ENCODE measurements around the gene MAGI2. TPM values are rescaled to one million over a fixed set of nuclear protein-coding genes. Genes with fewer than 3 reads are reported as not detected.

Gene MAGI2
- total RNA-seq, 4 donors from 2014 or later, result 7.8 to 44.7 (median 21.1) TPM

- Histone ChIP-seq H3K4me1 (no peaks in the 10 kb centered on the region), H3K27me3 (no peaks in the 10 kb centered on the region), H3K9me3 (no peaks in the 10 kb centered on the region), H3K4me3 (no peak overlapping the region), H3K36me3 (no peaks in the 10 kb centered on the region), H3K27ac (no peak overlapping the region)
- TF ChIP-seq POLR2A (IDR thresholded peaks at IDR 0.05) (no peak), CTCF (IDR thresholded peaks at IDR 0.05) (no peak), POLR2AphosphoS5 (IDR thresholded peaks at IDR 0.05) (no peak), EP300 (IDR thresholded peaks at IDR 0.05) (no peak)
- ATAC-seq, result no peak
These were observed 1381.3 kb downstream of the MAGI2 start for GRCh38 chr7:78072201-78072590.

- 84 to 95% methylated on average over 9 to 10 of the region's 13 CpGs for WGBS, 2 donors (ENCODE audit: low coverage in 1 of 2)
These were observed 1381.8 kb downstream of the MAGI2 start for GRCh38 chr7:78071491-78072200.

GRCh38 chr7:78066599-78066998 is 1386.9 kb downstream of the MAGI2 start:
- no peaks in the 10 kb centered on the region for H3K9me3 ChIP-seq
- no peaks in the 10 kb centered on the region for H3K4me1 ChIP-seq
- H3K36me3 ChIP-seq, result no peaks in the 10 kb centered on the region
- TF ChIP-seq POLR2A (IDR thresholded peaks at IDR 0.05), result no peak
- no peak for TF ChIP-seq CTCF (IDR thresholded peaks at IDR 0.05)
- TF ChIP-seq EP300 (IDR thresholded peaks at IDR 0.05), result no peak
- TF ChIP-seq POLR2AphosphoS5 (IDR thresholded peaks at IDR 0.05), result no peak
- no peak overlapping the region for H3K4me3 ChIP-seq
- 88 to 90% methylated on average over 4 of the region's 4 CpGs for WGBS, 2 donors (ENCODE audit: low coverage in 1 of 2)
- no peak overlapping the region for H3K27ac ChIP-seq
- ATAC-seq, result no peak
- H3K27me3 ChIP-seq, result no peaks in the 10 kb centered on the region

More at GRCh38 chr7:78071491-78072200, 1381.8 kb downstream of the MAGI2 start:
- no peaks in the 10 kb centered on the region for H3K4me1 ChIP-seq
- no peak overlapping the region for H3K4me3 ChIP-seq
- H3K27me3 ChIP-seq, result no peaks in the 10 kb centered on the region
- no peak for ATAC-seq
- no peaks in the 10 kb centered on the region for H3K9me3 ChIP-seq
- H3K27ac ChIP-seq, result no peak overlapping the region
- H3K36me3 ChIP-seq, result no peaks in the 10 kb centered on the region
- TF ChIP-seq POLR2A (IDR thresholded peaks at IDR 0.05) (no peak), POLR2AphosphoS5 (IDR thresholded peaks at IDR 0.05) (no peak), CTCF (IDR thresholded peaks at IDR 0.05) (no peak), EP300 (IDR thresholded peaks at IDR 0.05) (no peak)

GRCh38 chr7:78063758-78064157 is 1389.7 kb downstream of the MAGI2 start:
- Histone ChIP-seq H3K4me1 (no peaks in the 10 kb centered on the region), H3K36me3 (no peaks in the 10 kb centered on the region), H3K4me3 (no peak overlapping the region), H3K9me3 (no peaks in the 10 kb centered on the region), H3K27ac (no peak overlapping the region), H3K27me3 (no peaks in the 10 kb centered on the region)
- TF ChIP-seq EP300 (IDR thresholded peaks at IDR 0.05) (no peak), POLR2A (IDR thresholded peaks at IDR 0.05) (no peak), CTCF (IDR thresholded peaks at IDR 0.05) (no peak), POLR2AphosphoS5 (IDR thresholded peaks at IDR 0.05) (no peak)
- ATAC-seq, result no peak

- Histone ChIP-seq H3K9me3 (no peaks in the 10 kb centered on the region), H3K36me3 (no peaks in the 10 kb centered on the region), H3K4me1 (no peaks in the 10 kb centered on the region), H3K27ac (no peak overlapping the region), H3K27me3 (no peaks in the 10 kb centered on the region), H3K4me3 (no peak overlapping the region)
- ATAC-seq, result no peak
- no peak for TF ChIP-seq POLR2AphosphoS5 (IDR thresholded peaks at IDR 0.05)
- no peak for TF ChIP-seq CTCF (IDR thresholded peaks at IDR 0.05)
- no peak for TF ChIP-seq EP300 (IDR thresholded peaks at IDR 0.05)
- no peak for TF ChIP-seq POLR2A (IDR thresholded peaks at IDR 0.05)
- 92 to 95% methylated on average over 2 of the region's 3 CpGs for WGBS, 2 donors (ENCODE audit: low coverage in 1 of 2)
These were observed 1391.3 kb downstream of the MAGI2 start for GRCh38 chr7:78062214-78062613.
